Heart left ventricle (tissue), 16 donors: ENCODE results near the gene CDC42EP5. TPM values are rescaled to one million over a fixed set of nuclear protein-coding genes. Genes with fewer than 3 reads are reported as not detected.

Experiments used
- ATAC-seq, 4 donors: fragments of 200-7000 bp; cut with Tn5 transposase; one replicate each; pipeline ENCODE4 v1.9.1; 2020 to 2022; ENCODE audit warnings: moderate library complexity in 4 of 4, mild to moderate bottlenecking in 3 of 4, moderate number of reproducible peaks in 1 of 4
- DNase-seq, 5 donors: peaks; one replicate each; pipeline ENCODE4 v3.0.0-alpha.2; 2020
- H3K27ac ChIP-seq, 12 donors: fragments of 200-600 bp; sonication (generic) in 4 of 12; one replicate each; pipeline versions ENCODE4 v1.5.0 to v1.8.0; 2016 to 2022; ENCODE audit warnings: mild to moderate bottlenecking in 2 of 12
- H3K27me3 ChIP-seq, 9 donors: fragments of 200-600 bp; sonication (generic) in 2 of 9; one replicate each; pipeline versions ENCODE4 v1.5.1 to v1.8.0; 2016 to 2022; ENCODE audit warnings: mild to moderate bottlenecking in 3 of 9
- H3K36me3 ChIP-seq, 9 donors: fragments of 200-600 bp; sonication (generic) in 2 of 9; one replicate each; pipeline versions ENCODE4 v1.5.0 to v1.8.0; 2018 to 2022; ENCODE audit warnings: mild to moderate bottlenecking in 2 of 9
- H3K4me1 ChIP-seq, 12 donors: fragments of 200-600 bp; sonication (generic) in 4 of 12; one replicate each; pipeline versions ENCODE4 v1.5.0 to v1.8.0; 2016 to 2022; ENCODE audit warnings: mild to moderate bottlenecking in 3 of 12
- H3K4me3 ChIP-seq, 12 donors: fragments of 200-600 bp; sonication (generic) in 4 of 12; one replicate each; pipeline versions ENCODE4 v1.5.0 to v1.8.0; 2017 to 2022; ENCODE audit warnings: mild to moderate bottlenecking in 9 of 12, moderate library complexity in 4 of 12
- H3K9me3 ChIP-seq, 12 donors: fragments of 200-600 bp; sonication (generic) in 4 of 12; one replicate each; pipeline versions ENCODE4 v1.5.0 to v1.8.0; 2016 to 2022; ENCODE audit warnings: mild to moderate bottlenecking in 1 of 12
- POLR2A ChIP-seq, 2 donors: fragments of 450-650 bp; IDR thresholded peaks; one replicate each; pipeline ENCODE4 v1.6.1; 2017; ENCODE audit warnings: antibody characterized with exemption in 2 of 2, mild to moderate bottlenecking in 2 of 2, moderate library complexity in 2 of 2
- WGBS, 4 donors: extraction: QIAGEN DNeasy Blood & Tissue Kit in 2 of 4; methylation state at CpG; one replicate each; pipeline versions ENCODE4 v1.1.5 to v1.1.7; 2013 to 2018; 5-methylcytosine and 5-hydroxymethylcytosine counted together
- intact Hi-C, 10 donors: fragments of 100-400 bp; cut with DNase I; formaldehyde crosslinking; loops; one replicate each; pipeline versions ENCODE4 v1.11.1 to v1.14.2; 2022
- polyA plus RNA-seq, 2 donors: library from polyadenylated mRNA; stranded (reverse); fragments of 200-250 nt; gene quantifications; one replicate each; pipeline ENCODE4 v1.2.3, GENCODE V29; 2013
- total RNA-seq, 9 donors: library from RNA; depleted of rRNA in 2 of 9; stranded (reverse); fragments of >200 nt in 2 of 9; fragmentation: NEBNext Ultra II Directional in 3 of 9; extraction: Animal tissue kit (Norgen Biotek cat#: 25700) in 3 of 9; gene quantifications; one replicate each; pipeline versions ENCODE4 v1.1.0 to v1.2.4, GENCODE V29; 2016 to 2023
- TF ChIP-seq, protein P1 (sequence below), 12 donors: fragments of 200-600 bp; sonication (generic) in 4 of 12; IDR thresholded peaks; one replicate each; pipeline versions ENCODE4 v1.5.0 to v1.8.0; 2018 to 2022; ENCODE audit warnings: antibody characterized with exemption in 12 of 12, mild to moderate bottlenecking in 5 of 12
- donor health status: ischemic (EF 13 %, LVEDD 7.1; RV severe dilation, severe dysfunction).
- donor health status: healthy with polysubstance abuse.
- donor health status: DM: no; HTN: yes; CAD: no.
- donor health status: DM: no; HTN: no; CAD: no.
- donor health status: ischemic (EF 25% LVEDD 6.9; RV normal size, moderate dysfunction).
- donor health status: ischemic (EF 25% LVEDD 5.7; RV mildly dilated, moderate dysfunction).
- donor health status: healthy.
- donor health status: DM: yes; HTN: yes; CAD: no.
- donor health status: ischemic (EF 35%, LVEDD 5.7; RV mildly dilated, moderate dysfunction).
- donor health status: nonischemic (EF 11% LVEDD 7.7; RV severe dilation, severe dysfunction).
- donor health status: DM: yes; HTN: yes; CAD: no.
- donor health status: PGD.
- donor health status: ischemic (EF 29% LVEDD 5.4; RV normal size, mild dysfunction).
- donor health status: nonischemic (EF 23%, LVEDD 6.1; RV moderate dilation, normal function).

Gene CDC42EP5
- total and polyA plus RNA-seq, 11 donors = 5.6 to 16.3 (median 9.7) TPM

DNA sequence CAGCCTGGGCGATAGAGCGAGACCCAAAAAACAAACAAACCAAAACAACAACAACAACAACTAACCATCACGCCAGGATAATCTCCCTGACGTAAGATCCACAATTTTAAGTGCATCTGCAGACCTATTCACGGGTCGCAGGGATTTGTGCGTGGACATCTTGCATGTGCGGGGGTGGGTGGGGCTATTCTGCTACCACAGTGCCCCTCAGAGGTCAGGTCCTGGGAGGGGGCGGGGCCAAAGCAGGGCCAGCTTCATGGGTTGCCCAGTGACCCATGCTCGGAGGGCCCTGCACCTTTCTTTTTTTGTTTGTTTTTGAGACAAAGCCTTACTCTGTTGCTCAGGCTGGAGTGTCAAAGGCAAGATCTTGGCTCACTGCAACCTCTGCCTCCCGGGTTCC, 2.6 kb upstream of the CDC42EP5 start:
- intact Hi-C loops = loop anchor here in 4 of 10 donors (5.0 kb wide), 2 partner anchors 38 to 202 kb away; no protein-coding TSS in a partner anchor
- Histone ChIP-seq H3K4me3 (no peak overlapping the region), H3K9me3 (no peaks in the 10 kb centered on the region), H3K27me3 (peaks cover 0 to 51% (median 4%) of the 10 kb centered on the region in 9 donors), H3K4me1 (peaks cover 0 to 30% (median 13%) of the 10 kb centered on the region in 12 donors), H3K36me3 (no peaks in the 10 kb centered on the region), H3K27ac (no peak overlapping the region)
- no peak for ATAC-seq
- DNase-seq = no peak
- WGBS, 4 donors = 89 to 92% (median 90%) methylated on average over 10 to 11 of the region's 11 CpGs
- TF ChIP-seq, protein P1, sequence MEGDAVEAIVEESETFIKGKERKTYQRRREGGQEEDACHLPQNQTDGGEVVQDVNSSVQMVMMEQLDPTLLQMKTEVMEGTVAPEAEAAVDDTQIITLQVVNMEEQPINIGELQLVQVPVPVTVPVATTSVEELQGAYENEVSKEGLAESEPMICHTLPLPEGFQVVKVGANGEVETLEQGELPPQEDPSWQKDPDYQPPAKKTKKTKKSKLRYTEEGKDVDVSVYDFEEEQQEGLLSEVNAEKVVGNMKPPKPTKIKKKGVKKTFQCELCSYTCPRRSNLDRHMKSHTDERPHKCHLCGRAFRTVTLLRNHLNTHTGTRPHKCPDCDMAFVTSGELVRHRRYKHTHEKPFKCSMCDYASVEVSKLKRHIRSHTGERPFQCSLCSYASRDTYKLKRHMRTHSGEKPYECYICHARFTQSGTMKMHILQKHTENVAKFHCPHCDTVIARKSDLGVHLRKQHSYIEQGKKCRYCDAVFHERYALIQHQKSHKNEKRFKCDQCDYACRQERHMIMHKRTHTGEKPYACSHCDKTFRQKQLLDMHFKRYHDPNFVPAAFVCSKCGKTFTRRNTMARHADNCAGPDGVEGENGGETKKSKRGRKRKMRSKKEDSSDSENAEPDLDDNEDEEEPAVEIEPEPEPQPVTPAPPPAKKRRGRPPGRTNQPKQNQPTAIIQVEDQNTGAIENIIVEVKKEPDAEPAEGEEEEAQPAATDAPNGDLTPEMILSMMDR (IDR thresholded peaks at IDR 0.05) = no peak
- TF ChIP-seq POLR2A (IDR thresholded peaks at IDR 0.05) = no peak

DNA sequence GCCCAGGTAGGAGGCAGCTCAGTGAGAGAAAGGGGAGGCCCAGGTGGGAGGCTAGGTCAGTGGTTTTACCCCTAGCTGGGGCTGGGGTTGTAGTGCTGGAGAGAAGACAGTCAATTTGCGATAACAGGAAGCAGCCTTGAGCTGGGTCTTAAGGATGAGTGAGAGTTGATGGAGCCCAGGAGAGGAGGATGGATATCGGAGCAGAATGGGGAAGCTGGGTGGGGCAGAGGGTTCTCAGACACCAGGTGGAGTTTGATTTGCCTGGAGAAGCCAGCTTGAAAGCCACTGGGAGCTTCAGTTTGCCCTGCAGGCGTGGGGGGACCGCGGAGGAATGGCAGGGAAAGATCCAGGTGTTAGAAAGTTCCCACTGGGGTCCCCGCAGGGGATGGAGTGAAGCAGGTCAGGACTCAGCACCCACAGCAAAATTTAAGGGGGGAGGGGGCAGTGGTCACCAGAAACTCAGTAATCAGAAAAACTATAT, 836 bp upstream of the CDC42EP5 start:
- DNase-seq = no peak
- peaks cover 0 to 58% (median 5%) of the 10 kb centered on the region in 9 donors for H3K27me3 ChIP-seq
- 64 to 74% (median 66%) methylated on average over 6 of the region's 6 CpGs for WGBS, 4 donors
- peak overlapping the region in 3 of 12 donors; percentile 54 to 73 (median 65) for H3K4me3 ChIP-seq
- no peaks in the 10 kb centered on the region for H3K36me3 ChIP-seq
- intact Hi-C loops = no loop called here
- TF ChIP-seq, protein P1 (IDR thresholded peaks at IDR 0.05) = no peak
- TF ChIP-seq POLR2A (IDR thresholded peaks at IDR 0.05) = no peak
- H3K27ac ChIP-seq = peak overlapping the region in 11 of 12 donors; percentile 47 to 89 (median 83)
- no peak for ATAC-seq
- H3K4me1 ChIP-seq = peaks cover 6 to 37% (median 25%) of the 10 kb centered on the region in 12 donors
- no peaks in the 10 kb centered on the region for H3K9me3 ChIP-seq

- 2 to 3% (median 2%) methylated on average over 28 to 60 of the region's 60 CpGs for WGBS, 4 donors
- Histone ChIP-seq H3K27ac (peak overlapping the region; percentile 61 to 93 (median 83)), H3K4me3 (peak overlapping the region; percentile 5 to 72 (median 56)), H3K27me3 (peaks cover 0 to 44% (median 5%) of the 10 kb centered on the region in 9 donors), H3K9me3 (no peaks in the 10 kb centered on the region), H3K4me1 (peaks cover 6 to 38% (median 26%) of the 10 kb centered on the region in 12 donors), H3K36me3 (no peaks in the 10 kb centered on the region)
- peak; percentile 7 to 54 (median 44) for ATAC-seq
- DNase-seq = peak; percentile 48 to 69 (median 56)
- intact Hi-C loops = no loop called here
- no peak for TF ChIP-seq POLR2A (IDR thresholded peaks at IDR 0.05)
- TF ChIP-seq, protein P1 (IDR thresholded peaks at IDR 0.05) = no peak
Measured at GRCh38 chr19:54470991-54471782, 1.9 kb downstream of the CDC42EP5 start.

- H3K4me1 ChIP-seq = peaks cover 6 to 38% (median 26%) of the 10 kb centered on the region in 12 donors
- no peak for TF ChIP-seq POLR2A (IDR thresholded peaks at IDR 0.05)
- TF ChIP-seq, protein P1 (IDR thresholded peaks at IDR 0.05) = no peak
- DNase-seq = no peak
- peaks cover 0 to 43% (median 5%) of the 10 kb centered on the region in 9 donors for H3K27me3 ChIP-seq
- no peak for ATAC-seq
- intact Hi-C loops = no loop called here
- no peaks in the 10 kb centered on the region for H3K9me3 ChIP-seq
- H3K4me3 ChIP-seq = peak overlapping the region in 9 of 12 donors; percentile 52 to 72 (median 57)
- H3K36me3 ChIP-seq = peaks cover 0 to 3% (median 0%) of the 10 kb centered on the region in 9 donors
- 71 to 77% (median 72%) methylated on average over 10 of the region's 10 CpGs for WGBS, 4 donors
- peak overlapping the region; percentile 61 to 93 (median 83) for H3K27ac ChIP-seq
Measured at GRCh38 chr19:54470276-54470887, 2.7 kb downstream of the CDC42EP5 start.
